ENCODE data around the gene ZNF483. TPM values are rescaled to one million over a fixed set of nuclear protein-coding genes. Genes with fewer than 3 reads are reported as not detected.

Gene ZNF483
- total and polyA plus RNA-seq, 2 of the 4 experiments (the other 2 are of a cell fraction) = 0.10 to 0.90 TPM

- no peak overlapping the region for H2AK9ac ChIP-seq (replicated peaks; ENCODE audit: low read depth, low read length, poor library complexity)
- peaks cover 10% of the 10 kb centered on the region for H3K27me3 ChIP-seq (ENCODE audit: control insufficient read depth, insufficient read depth, low read length)
- TF ChIP-seq ELK1 (IDR thresholded peaks at IDR 0.05; ENCODE audit: borderline replicate concordance, low read depth, low read length) (no peak), SMC3 (IDR thresholded peaks at IDR 0.05; ENCODE audit: low read depth, low read length) (no peak), BHLHE40 (IDR thresholded peaks at IDR 0.05; ENCODE audit: low read depth, low read length) (no peak), POLR2A (IDR thresholded peaks at IDR 0.05; ENCODE audit: low read depth, low read length) (no peak), CHD1 (IDR thresholded peaks at IDR 0.05; ENCODE audit: low read depth, low read length) (no peak), USF2 (IDR thresholded peaks at IDR 0.05; ENCODE audit: low read depth, low read length) (no peak), MAFK (IDR thresholded peaks at IDR 0.05; ENCODE audit: low read depth, low read length) (no peak), CEBPB (IDR thresholded peaks at IDR 0.05; ENCODE audit: low read depth, low read length) (no peak)
- intact Hi-C loops (cut with micrococcal nuclease) = no loop called here
- no peak overlapping the region for H3K14ac ChIP-seq (replicated peaks; ENCODE audit: low read depth, low read length)
- WGBS, 2 experiments (ENCODE audit: extremely low coverage in 2 of 2, insufficient read length in 1 of 2) = no CpG with 5 or more reads among the region's 9 CpGs
- H2BK20ac ChIP-seq (ENCODE audit: low read depth, low read length) = no peak overlapping the region
- ChIA-PET POLR2A (ENCODE audit: unreplicated experiment) (interaction anchor here (0.6 kb wide), 1 partner anchor 134 kb away, joined by 3 read pairs; no protein-coding TSS in a partner anchor), CTCF (interaction anchor here (0.7 kb wide), 1 partner anchor 9 kb away, joined by 4 read pairs; no protein-coding TSS in a partner anchor)
- peaks cover 5% of the 10 kb centered on the region; the same call in 1 of the 2 replicates for H3K9me1 ChIP-seq (ENCODE audit: insufficient read depth, low read length)
- H3K27ac ChIP-seq (ENCODE audit: insufficient read depth, low read length) = no peak overlapping the region
- H3K4me3 ChIP-seq (ENCODE audit: insufficient read depth, low read depth, low read length) = no peak overlapping the region
- H3K4me1 ChIP-seq (ENCODE audit: control insufficient read depth, insufficient read depth, low read length) = no peaks in the 10 kb centered on the region
- peaks cover 0 to 3% of the 10 kb centered on the region in 2 experiments; a peak in 1 of 4 replicates for H3K79me1 ChIP-seq (ENCODE audit: low read depth in 1 of 2, low read length in 2 of 2)
- DNase-seq (no peak), ATAC-seq (ENCODE audit: low read depth) (no peak)
- no peaks in the 10 kb centered on the region for H3K36me3 ChIP-seq (ENCODE audit: control insufficient read depth, insufficient read depth, low read length)
- H4K91ac ChIP-seq (ENCODE audit: insufficient read depth, low read depth, low read length) = no peak overlapping the region
- H3K9ac ChIP-seq (ENCODE audit: low read depth, low read length) = no peak overlapping the region
- no peak overlapping the region for H3K18ac ChIP-seq (ENCODE audit: low read depth, low read length)
- no peak overlapping the region for H2BK15ac ChIP-seq (ENCODE audit: low read depth, low read length)
- no peak overlapping the region for H2AK5ac ChIP-seq (ENCODE audit: low read depth, low read length)
- H3K56ac ChIP-seq (ENCODE audit: extremely low read depth, insufficient read depth, low read length) = no peak overlapping the region
- H4K5ac ChIP-seq (ENCODE audit: low read depth, low read length) = no peak overlapping the region
- in situ Hi-C loops (cut with MboI; ENCODE audit: low sequenced_read_pairs) = no loop called here
- no TSS peak for BruUV-seq (replicated peaks)
- no peak overlapping the region for H2BK5ac ChIP-seq (ENCODE audit: low read depth, low read length, poor library complexity, severe bottlenecking)
- H4K20me1 ChIP-seq (ENCODE audit: insufficient read depth, low read length) = no peaks in the 10 kb centered on the region
- H3K4ac ChIP-seq (ENCODE audit: low read depth, low read length) = no peak overlapping the region
- H3K23ac ChIP-seq (ENCODE audit: low read depth, low read length) = no peak overlapping the region
- H2BK120ac ChIP-seq (ENCODE audit: low read depth, low read length) = no peak overlapping the region
- no peak overlapping the region for H3K4me2 ChIP-seq (ENCODE audit: low read depth, low read length)
- no peak overlapping the region for H4K8ac ChIP-seq (ENCODE audit: low read depth in 2 of 2, low read length in 2 of 2)
- no peak overlapping the region for H2AFZ ChIP-seq (replicated peaks; ENCODE audit: low read length, poor library complexity)
- dilution Hi-C loops (cut with HindIII; ENCODE audit: low sequenced_read_pairs, unreplicated experiment) = no loop called here
- H3K9me3 ChIP-seq (ENCODE audit: control insufficient read depth, insufficient read depth, low read length) = no peaks in the 10 kb centered on the region
Measured at GRCh38 chr9:111605041-111605559, 80.1 kb downstream of the ZNF483 start.

All from IMR-90 (cell line).